B cell (primary cell): Measurements from ENCODE around the gene RFT1.

ENCODE experiments used
- CTCF ChIP-seq: fragments of 200-600 bp; IDR thresholded peaks from one replicate; pipeline ENCODE4 v1.8.0; 2022; ENCODE audit warnings: antibody characterized with exemption, mild to moderate bottlenecking
- EZH2 ChIP-seq: IDR thresholded peaks from 2 replicates; pipeline ENCODE4 v1.6.1; 2012; ENCODE audit warnings: borderline replicate concordance, low read depth, mild to moderate bottlenecking, moderate library complexity, low read length; ENCODE audit not compliant: insufficient read depth, poor library complexity, severe bottlenecking

DNA sequence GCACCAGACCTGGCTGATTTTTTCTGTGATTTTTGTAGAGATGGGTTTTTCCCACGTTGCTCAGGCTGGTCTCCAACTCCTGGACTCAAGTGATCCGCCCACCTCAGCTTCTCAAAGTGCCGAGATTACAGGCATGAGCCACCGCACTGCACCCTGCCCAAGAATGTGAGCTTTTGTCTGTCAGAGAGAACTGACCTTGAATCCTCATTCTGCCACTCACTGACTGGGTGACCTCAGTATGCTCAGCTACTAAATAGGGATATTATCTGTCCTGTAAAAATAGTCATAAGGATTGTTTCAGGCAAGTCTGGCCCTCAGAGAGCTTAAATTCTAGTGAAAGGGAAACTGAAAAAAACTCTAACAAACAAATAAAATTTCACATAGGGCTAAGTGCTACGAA lies 2.1 kb upstream of the RFT1 start:
- TF ChIP-seq CTCF (no peak), EZH2 (no peak)
